ENCODE data around the gene CDK12.

GRCh38 chr17:39576187-39576586 lies 114.9 kb downstream of the CDK12 start:
- no peak for TF ChIP-seq CTCF (IDR thresholded peaks at IDR 0.05)
- TF ChIP-seq EP300 (IDR thresholded peaks at IDR 0.05), result no peak

All from ovary (tissue), 3 donors.